ENCODE results near the gene DLL3. TPM values are rescaled to one million over a fixed set of nuclear protein-coding genes. Genes with fewer than 3 reads are reported as not detected.
"Not testable (repeated sequence)": the region's sequence is repeated elsewhere in the genome, so short reads cannot be mapped to it uniquely, and the experiment has no call there.

DLL3 gene
- total RNA-seq: not detected

DNA sequence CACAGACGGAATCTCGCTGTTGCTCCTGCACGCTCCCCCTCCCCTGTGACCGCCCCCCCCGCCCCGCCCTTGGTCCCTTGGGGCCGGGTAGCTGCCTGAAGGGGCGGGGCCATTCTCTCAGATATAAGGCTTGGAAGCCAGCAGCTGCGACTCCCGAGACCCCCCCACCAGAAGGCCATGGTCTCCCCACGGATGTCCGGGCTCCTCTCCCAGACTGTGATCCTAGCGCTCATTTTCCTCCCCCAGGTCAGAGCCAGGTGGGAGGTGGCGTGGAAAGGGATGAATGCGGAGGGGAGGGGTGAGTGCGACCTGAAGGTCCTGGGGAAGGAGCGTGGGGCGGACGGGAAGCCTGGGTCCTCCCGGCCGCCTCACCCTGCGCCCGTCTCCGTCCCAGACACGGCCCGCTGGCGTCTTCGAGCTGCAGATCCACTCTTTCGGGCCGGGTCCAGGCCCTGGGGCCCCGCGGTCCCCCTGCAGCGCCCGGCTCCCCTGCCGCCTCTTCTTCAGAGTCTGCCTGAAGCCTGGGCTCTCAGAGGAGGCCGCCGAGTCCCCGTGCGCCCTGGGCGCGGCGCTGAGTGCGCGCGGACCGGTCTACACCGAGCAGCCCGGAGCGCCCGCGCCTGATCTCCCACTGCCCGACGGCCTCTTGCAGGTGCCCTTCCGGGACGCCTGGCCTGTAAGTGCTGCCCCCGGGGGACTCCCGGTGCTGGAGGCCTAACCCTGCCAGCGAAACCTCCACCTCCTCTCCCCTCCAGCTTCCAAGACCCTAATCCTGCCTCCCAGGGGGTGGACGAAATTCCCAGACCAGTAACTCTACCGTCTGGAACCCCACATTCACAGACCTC lies at the start of gene DLL3:
TSS of gene DLL3 (plus strand) at position 150 of the 845 bp plus-strand sequence. CDS start at position 178, 28 bp downstream.
- ATAC-seq (no peak), DNase-seq (ENCODE audit: low spot score) (no peak)
- intact Hi-C loops (cut with DNase I): no loop called here

DNA sequence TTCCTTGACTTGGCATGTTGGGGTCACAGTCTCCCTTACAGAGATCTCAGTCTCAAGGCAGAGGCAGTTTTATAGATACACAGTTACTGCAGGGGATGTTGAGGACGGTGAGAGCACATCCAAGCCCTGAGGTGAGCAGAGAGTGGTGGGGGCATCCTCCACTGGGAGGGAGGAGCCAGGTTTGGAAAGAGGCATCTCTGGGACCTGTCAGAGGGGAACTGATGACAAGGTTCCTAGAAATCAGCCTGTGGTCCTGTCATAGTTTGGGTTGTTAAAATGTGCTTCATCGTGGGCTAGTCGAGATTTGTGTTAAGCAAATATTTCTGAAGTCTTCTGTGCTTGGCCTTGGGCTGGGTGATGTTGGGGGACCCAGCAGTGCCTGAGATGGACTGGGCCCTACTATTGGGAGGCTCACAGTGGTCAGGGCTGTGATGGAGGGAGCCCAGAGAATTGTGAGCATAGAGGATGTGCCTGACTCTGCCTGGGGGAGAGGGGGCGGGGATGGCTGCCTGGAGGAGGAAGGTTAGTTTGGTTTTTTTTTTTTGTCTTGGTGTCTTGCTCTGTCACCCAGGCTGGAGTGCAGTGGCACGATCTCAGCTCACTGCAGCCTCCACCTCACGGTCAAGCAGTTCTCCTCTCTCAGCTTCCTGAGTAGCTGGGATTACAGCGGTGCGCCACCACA lies 49.5 kb upstream of the DLL3 start:
- intact Hi-C loops (cut with DNase I): no loop called here
- no peak for DNase-seq (ENCODE audit: low spot score)
- no peak for ATAC-seq

DNA sequence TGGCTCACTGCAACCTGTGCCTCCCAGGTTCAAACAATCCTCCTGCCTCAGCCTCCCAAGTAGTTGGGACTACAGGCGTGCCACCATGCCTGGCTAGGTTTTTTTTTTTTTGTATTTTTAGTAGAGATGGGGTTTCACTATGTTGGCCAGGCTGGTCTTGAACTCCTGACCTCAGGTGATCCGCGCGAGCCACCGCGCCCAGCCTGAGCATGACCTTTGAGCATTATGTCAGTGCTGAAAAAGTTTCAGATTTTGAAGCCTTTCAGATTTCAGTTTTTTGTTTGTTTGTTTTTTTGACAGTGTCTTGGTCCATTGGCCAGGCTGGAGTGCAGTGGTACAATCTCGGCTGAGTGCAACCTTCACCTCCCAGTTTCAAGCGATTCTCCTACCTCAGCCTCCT lies 47.5 kb upstream of the DLL3 start:
- intact Hi-C loops (cut with DNase I); ATAC-seq; DNase-seq (ENCODE audit: low spot score): not testable (repeated sequence)

DNA sequence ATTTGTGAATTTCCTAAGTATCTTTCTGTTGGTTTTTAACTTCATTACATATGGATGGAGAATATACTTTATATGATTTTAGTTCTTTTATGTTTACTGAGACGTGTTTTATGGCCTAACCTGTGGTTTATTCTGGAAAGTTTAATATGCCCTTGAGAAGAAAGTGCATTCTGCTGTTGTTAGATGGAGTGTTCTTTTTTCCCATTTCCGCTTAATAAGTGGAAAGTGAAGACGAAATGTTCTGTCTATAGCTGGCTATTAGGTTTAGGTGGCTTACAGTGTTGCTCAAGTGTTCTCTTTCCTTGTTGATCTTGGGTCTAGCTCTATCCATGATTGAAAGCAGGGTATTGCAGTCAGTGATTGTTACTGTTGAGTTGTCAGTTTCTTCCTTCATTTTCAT lies 35.3 kb upstream of the DLL3 start:
- ATAC-seq (no peak), DNase-seq (ENCODE audit: low spot score) (no peak)
- intact Hi-C loops (cut with DNase I): no loop called here

- ATAC-seq (no peak), DNase-seq (ENCODE audit: low spot score) (no peak)
- intact Hi-C loops (cut with DNase I): no loop called here
Observed at GRCh38 chr19:39465956-39466747, 32.6 kb upstream of the DLL3 start.

DNA sequence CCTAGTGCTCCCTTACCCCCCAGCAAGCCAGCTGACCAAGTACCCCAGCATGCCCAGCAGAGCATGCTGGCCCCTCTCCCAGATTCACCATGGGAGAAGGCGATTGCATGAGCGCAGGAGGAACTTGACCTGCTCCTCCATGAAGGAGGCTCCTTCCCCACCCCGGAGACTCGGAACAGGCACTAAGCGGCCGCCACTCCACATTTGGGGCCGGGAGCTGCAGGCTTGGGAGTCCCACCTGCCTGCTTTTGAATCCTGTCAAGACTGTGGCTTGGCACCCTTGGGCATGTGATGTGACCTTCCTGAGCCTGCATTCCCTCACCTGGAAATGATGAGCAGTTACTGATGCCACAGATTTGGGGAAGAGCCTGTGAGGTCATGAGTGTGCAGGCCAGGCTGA lies 30.8 kb upstream of the DLL3 start:
- intact Hi-C loops (cut with DNase I): no loop called here
- ATAC-seq (no peak), DNase-seq (ENCODE audit: low spot score) (no peak)

DNA sequence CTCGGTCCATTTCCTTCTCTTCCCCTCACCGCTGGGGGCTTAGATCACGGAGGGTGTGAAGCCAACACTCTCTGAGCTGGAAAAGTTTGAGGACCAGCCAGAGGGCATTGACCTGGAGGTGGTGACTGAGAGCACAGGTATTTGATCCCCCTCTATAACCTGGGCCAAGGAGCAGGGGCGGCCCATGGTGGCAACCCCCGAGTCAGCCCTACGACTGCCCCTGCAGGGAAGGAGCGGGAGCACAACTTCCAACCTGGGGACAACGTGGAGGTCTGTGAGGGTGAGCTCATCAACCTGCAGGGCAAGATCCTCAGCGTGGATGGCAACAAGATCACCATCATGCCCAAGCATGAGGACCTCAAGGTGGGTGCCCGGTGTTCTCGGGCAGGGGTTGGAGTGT lies 29.7 kb upstream of the DLL3 start:
- ATAC-seq (no peak), DNase-seq (ENCODE audit: low spot score) (no peak)
- intact Hi-C loops (cut with DNase I): no loop called here

DNA sequence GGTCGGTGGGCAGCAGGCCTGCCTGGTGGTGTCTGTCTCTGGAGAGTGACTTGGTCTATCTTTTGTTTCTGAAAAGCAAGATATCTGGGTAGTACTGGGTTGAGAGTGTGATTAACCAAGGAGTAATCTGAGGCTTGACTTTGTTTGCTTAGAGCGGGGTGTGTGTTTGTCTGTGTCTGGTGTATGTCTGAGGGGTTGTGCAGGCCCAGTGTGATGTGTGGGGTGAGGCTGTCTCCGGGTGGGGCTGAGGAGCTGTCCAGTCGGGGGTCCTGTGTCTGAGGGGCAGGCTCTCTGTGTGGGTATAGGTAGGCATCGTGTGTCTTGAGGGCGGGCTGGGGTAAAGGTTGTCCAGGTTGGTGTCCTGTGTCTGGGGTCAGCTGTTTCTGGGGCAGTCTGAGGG lies 29.2 kb upstream of the DLL3 start:
- intact Hi-C loops (cut with DNase I): no loop called here
- ATAC-seq (no peak), DNase-seq (ENCODE audit: low spot score) (no peak)

GRCh38 chr19:39470724-39471339 lies 27.9 kb upstream of the DLL3 start:
- no peak for ATAC-seq
- intact Hi-C loops (cut with DNase I): loop anchor here (10.0 kb wide), 1 partner anchor 64 kb away; the partner anchor contains the start of gene EID2B
- DNase-seq (ENCODE audit: low spot score): no peak

DNA sequence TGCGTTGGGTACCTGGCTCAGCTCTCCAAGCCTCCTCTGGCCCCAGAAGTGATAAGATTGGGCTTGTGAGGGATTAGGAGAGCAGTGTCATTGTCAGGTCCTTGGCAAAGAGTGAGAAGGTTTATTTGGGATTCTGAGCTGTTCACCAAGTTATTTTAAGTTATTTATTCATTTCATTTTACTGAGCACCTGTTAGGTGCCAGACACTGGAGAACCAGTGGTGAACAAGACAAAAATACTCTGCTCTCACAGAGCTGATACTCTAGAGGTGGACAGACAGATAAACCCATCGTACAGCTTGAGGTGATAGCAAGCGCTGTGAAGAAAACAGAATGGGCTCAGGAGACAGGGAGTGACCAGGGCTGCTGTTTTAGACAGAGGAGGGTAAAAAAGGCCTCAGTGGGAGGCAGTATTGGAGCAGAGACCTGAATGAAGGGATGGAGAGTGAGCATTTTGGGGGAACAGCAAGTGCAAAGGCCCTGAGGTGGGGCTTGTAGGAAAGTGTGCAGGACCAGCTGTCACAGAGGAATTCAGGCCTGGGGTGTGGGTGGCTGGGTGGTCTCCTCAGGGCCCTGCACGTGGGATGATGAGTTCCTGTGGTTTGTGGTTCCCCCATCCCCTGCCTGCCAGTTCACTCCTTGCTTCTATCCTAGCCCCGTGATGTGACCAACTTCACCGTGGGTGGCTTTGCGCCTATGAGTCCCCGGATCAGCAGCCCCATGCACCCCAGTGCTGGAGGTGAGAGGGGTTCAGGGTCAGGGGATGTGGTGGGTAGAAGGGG lies 26.8 kb upstream of the DLL3 start:
- DNase-seq (ENCODE audit: low spot score) (no peak), ATAC-seq (no peak)
- intact Hi-C loops (cut with DNase I): loop anchor here (10.0 kb wide), 1 partner anchor 63 kb away; the partner anchor contains the start of gene EID2B

DNA sequence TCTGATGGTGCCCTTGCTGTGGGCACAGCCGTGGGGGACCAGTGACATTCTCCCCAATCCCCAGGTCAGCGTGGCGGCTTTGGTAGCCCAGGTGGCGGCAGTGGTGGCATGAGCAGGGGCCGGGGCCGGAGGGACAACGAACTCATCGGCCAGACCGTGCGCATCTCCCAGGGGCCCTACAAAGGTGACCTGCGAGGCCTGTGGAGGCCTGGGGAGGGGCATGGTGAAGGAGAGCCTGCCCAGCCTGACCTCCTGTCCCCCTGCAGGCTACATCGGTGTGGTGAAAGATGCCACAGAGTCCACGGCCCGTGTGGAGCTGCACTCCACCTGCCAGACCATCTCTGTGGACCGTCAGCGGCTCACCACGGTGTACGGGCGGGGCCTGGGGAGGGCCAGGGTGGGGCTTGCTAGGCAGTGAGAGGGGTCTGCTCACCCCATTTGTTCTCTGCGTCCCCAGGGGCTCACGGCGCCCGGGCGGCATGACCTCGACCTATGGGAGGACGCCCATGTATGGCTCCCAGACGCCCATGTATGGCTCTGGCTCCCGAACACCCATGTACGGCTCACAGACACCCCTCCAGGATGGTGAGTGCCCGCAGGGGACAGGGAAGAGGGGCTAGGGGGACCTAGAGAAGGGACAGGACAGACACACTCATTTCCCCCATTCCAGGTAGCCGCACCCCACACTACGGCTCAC lies 25.9 kb upstream of the DLL3 start:
- intact Hi-C loops (cut with DNase I): loop anchor here (10.0 kb wide), 1 partner anchor 62 kb away; the partner anchor contains the start of gene EID2B
- ATAC-seq (peak; percentile 4), DNase-seq (ENCODE audit: low spot score) (no peak)

DNA sequence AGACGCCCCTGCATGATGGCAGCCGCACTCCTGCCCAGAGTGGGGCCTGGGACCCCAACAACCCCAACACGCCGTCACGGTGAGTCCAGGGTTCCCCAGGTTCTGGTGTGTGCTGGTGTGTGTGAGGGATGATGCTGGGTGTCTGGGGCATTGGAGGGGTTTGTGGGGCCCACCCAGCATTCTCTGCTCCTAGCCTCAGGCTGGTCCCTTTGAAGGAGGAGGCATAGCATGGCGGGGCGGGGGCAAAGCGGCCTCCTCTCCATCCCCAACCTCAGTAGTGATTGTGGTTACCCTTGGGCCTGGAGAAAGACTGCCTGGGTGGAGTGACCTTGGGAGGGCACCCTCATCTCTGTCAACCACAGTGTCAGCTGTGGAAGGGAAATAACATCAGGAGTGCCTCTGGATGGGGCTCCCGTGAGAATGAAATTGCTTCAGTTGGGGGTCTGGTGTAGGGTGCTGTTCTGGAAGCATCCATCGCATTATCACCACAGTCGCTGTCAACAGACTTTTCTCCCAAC lies 25.2 kb upstream of the DLL3 start:
- no peak for DNase-seq (ENCODE audit: low spot score)
- ATAC-seq: peak; percentile 12
- intact Hi-C loops (cut with DNase I): loop anchor here (10.0 kb wide), 1 partner anchor 61 kb away; the partner anchor contains the start of gene EID2B

- ATAC-seq (peak; percentile 68), DNase-seq (ENCODE audit: low spot score) (peak; percentile 74)
- intact Hi-C loops (cut with DNase I): loop anchor here (10.0 kb wide), 1 partner anchor 61 kb away; the partner anchor contains the start of gene EID2B
Observed at GRCh38 chr19:39474139-39474620, 24.6 kb upstream of the DLL3 start.

GRCh38 chr19:39475748-39476147 lies 23.0 kb upstream of the DLL3 start:
- intact Hi-C loops (cut with DNase I): loop anchor here (10.0 kb wide), 1 partner anchor 59 kb away; the partner anchor contains the start of gene EID2B
- DNase-seq (ENCODE audit: low spot score): no peak
- ATAC-seq: no peak

DNA sequence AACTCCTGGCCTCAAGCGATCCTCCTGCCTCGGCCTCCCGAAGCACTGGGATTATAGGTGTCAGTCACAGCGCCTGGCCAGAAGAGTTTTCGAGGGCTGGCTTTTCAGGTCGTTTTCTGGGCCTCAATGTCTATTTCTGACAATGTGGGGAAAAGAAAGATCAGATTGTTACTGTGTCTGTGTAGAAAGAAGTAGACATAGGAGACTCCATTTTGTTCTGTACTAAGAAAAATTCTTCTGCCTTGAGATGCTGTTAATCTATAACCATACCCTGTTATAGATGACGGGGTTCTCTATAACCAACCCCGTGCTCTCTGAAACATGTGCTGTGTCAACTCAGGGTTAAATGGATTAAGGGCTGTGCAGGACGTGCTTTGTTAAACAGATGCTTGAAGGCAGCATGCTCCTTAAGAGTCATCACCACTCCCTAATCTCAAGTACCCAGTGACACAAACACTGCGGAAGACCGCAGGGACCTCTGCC lies 19.4 kb upstream of the DLL3 start:
- not testable (repeated sequence) for ATAC-seq; DNase-seq (ENCODE audit: low spot score)
- intact Hi-C loops (cut with DNase I): loop anchor here (10.0 kb wide), 1 partner anchor 55 kb away; the partner anchor contains the start of gene EID2B

- no peak for ATAC-seq
- DNase-seq (ENCODE audit: low spot score): no peak
- intact Hi-C loops (cut with DNase I): loop anchor here (10.0 kb wide), 1 partner anchor 55 kb away; the partner anchor contains the start of gene EID2B
Observed at GRCh38 chr19:39479916-39480315, 18.8 kb upstream of the DLL3 start.
